Activated CD8-positive, alpha-beta memory T cell treated with anti-CD3 and anti-CD28 coated beads, Interleukin-2, amount 50 U/mL, for 24 hours (primary cell): ENCODE measurements around the gene LCK.
"Not testable (repeated sequence)": the region's sequence is repeated elsewhere in the genome, so short reads cannot be mapped to it uniquely, and the experiment has no call there.

Source experiments
- DNase-seq: peaks from one replicate; pipeline ENCODE4 v3.0.0-alpha.2; 2020; ENCODE audit errors: extremely low read depth

Gene LCK

DNA sequence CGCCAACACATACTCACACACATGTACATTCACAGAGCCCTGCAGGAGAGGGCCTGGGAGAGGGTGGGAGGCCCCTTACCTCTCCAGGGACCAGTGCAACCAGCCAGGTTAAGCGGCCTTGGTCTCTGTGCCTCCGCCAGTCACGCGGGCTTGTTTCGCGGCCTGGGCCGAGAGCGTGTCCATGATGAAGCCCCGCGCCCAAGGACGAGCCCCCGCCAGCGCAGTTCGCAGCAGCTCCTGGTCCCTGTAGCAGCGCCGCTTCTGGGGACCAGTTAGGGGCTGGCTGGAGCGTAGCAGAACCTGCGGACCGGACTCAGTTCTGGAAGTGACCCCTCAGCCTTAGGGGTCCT, 11.3 kb upstream of the LCK start:
- no peak for DNase-seq

DNA sequence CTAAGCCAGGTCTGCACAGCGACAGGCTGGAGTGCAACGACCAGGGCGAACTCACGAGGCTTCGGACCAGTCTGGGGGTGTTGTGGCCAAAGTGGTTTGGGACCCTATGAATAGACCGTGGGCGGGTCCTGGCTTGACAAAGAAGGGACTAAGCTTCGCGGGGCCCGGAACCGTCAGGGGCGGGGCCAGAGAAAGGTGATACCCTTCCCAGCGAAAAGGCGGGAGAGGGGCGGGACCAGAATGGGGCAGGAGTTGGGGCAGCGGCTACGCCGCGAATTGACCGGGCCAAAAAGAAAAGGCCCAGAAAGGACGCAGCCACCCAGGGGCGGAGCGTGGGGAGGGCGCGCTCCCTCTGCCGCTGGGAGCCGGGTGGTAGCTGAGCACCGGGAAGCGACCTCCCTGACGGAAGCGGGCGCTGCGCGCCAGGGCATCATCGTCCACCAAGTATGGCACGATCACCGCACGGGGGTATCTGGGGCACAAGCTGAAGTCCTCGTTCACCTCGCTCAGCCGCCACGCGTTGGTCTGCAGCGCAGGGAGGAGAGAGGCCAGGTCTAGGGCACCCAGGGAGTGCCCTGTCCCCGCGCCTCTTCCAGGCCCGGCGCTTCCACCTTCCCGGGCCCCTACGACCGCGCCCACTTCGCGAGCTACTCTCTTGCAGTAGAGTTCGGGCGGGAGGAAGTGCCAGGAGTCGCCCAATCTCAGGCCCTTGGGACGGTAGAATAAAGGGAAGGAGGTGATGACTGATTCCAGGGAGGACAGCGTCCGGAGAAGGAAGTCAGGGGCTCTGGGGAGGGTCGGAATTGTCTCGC, 10.7 kb upstream of the LCK start:
- DNase-seq: no peak

DNA sequence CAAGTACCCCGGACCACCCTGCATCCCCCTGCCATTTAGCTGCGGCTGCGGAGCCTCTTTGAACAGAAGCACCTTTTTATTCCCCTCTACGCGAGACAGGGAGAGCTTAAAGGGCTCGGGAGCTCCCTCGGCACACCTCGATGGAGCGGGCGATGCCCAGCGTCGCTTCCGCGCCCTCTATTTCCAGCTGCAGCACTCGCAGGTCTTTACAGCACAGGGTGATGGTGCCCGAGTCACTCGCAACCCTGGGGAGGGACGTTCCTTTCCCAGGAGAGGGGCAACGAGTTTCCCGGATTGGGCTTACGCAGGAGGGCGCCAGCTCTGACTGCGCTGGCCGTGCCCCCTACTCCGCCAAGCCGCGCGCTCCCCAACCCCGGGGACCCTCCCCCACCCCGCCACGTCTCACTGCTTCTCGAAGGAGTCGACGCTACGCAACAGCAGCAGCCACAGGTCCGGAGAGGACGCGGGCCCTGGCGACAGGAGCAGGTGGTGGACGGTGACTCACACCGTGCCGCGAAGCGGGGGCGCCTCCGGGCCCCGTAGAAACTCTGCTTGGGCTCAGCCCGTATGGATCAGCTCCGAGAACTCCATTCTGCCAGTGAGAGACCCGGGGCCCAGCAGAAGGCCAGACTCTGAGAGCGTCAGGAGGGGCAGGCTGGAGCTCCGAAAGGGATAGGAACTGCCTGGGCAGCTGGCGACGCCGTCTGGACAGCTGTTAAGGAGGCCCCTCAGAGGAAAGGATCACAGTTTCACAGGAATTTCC, 9.9 kb upstream of the LCK start:
- no peak for DNase-seq

DNA sequence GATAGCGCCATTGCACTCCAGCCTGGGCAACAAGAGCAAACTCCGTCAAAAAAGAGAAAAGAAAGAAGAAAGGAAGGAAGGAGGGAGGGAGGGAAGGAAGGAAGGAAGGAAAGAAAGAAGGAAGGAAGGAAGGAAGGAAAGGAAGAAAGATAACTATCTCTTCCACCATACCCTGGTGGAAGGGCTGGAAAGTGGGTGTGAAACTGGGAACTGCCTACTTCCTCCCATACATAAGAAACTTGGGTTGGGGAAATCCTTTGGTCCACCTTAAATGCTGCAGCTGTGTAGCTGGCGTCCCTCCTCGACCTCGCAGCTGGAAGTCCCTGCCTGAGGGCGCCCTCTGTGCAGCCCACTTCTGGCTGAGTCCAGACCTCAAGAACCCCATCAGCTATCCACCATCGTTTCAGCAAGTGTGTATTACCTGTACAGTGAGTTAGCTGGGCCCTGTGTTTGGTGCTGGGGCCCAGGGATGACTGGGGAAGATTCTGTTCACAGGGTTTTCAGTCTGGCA, 8.7 kb upstream of the LCK start:
- DNase-seq: no peak

DNA sequence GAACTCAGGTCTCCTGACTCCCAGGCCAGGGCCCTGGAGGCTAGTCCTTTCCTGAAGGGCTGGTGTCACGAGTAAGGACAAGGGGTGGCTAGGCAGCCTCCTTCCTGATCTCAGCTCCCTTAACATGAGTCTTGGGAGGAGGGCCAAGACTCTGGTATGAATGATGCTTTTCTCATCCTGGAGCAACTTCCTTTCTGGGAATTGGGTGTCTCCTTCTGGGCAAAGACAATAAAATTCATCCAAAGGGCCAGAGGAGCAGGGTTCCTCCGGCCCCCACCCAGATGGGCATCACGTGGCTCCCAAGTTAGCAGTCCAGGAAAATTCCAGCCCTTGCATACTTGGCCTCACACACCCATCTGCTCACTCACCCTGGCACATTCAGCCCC, 4.2 kb upstream of the LCK start, which contains the start of gene FAM167B:
Gene FAM167B (plus strand): TSS at position 335 of the 386 bp plus-strand sequence. CDS start 200 bp downstream, outside the sequence.
- DNase-seq: no peak

DNA sequence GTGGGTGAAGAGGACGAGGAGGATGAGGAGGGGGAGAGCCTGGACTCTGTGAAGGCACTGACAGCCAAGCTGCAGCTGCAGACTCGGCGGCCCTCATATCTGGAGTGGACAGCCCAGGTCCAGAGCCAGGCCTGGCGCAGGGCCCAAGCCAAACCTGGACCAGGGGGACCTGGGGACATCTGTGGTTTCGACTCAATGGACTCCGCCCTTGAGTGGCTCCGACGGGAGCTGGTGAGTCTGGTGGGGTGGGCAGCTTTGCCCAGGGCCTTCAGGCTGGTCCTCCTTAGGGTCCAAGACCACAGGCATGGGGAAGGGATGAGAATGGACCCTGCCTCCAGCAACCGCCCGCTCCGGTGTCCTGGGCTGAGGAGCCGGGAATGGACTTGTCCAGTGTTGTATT, 3.6 kb upstream of the LCK start:
- DNase-seq: no peak

DNA sequence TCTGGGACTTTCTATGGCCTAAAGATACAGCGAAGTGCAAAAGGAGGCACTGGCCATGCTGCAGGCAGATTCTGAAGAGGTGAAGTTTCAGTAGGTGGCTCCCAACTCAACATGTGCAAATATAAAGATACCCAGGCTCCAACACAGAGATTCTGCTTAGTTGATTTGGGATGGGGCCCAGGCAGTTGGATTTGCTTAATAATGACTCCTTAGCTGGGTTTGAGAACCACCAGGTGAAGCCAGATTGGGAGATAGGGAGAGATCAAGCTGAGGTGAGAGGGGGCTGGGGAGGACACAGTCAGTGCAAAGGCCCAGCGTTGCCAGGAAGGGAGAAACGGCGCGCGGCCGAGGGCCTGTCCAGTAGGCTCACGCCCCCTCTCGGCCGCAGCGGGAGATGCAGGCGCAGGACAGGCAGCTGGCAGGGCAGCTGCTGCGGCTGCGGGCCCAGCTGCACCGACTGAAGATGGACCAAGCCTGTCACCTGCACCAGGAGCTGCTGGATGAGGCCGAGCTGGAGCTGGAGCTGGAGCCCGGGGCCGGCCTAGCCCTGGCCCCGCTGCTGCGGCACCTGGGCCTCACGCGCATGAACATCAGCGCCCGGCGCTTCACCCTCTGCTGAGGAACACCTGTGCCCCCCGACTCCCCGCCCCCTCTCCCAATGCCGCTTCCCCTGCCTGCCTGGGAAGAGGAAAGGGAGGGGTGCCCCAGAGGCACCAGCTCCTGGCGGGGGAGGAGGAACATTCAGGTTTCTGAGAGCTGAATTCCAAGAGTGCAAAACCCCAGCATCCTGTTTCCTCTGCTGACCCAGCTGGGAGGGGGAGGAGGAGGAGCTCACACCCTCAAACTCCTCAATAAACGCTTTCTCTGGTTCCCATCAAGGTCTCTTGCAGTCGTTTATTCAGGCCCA, 2.8 kb upstream of the LCK start:
- peak; percentile 51 for DNase-seq

DNA sequence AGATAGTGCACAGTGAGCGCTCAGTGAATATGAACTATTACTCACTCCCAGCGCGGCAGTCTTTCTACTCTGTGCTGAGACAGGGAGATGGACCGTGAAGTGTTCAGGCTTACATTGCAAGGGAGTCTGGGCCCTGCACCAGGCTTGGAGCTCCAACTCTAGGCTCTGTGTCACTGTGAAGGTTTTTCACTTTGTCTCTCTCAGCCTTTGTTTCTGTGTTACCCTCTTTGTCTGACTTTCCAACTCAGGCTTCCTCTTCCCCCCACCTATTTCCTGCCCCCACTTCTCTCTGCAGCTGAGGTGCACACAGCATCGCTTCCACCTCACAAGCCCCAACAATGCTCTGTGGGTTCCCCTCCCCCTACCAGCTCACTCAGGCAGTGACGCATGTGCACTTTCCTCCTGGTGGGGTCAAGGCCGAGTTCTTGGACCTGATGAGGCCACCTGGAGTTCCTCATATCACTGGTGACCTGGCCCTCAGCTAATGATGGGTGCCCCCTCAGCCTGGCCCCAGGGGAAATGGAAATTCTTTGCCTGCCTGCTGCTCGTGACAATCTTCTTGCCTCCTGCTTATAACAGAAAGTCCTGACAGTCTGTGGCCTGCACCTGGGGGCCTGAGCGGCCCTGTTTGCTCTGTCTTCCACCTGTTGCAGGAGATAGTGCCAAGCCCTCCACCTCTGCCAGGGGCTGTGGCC, 1.1 kb upstream of the LCK start:
- DNase-seq: peak; percentile 65

DNA sequence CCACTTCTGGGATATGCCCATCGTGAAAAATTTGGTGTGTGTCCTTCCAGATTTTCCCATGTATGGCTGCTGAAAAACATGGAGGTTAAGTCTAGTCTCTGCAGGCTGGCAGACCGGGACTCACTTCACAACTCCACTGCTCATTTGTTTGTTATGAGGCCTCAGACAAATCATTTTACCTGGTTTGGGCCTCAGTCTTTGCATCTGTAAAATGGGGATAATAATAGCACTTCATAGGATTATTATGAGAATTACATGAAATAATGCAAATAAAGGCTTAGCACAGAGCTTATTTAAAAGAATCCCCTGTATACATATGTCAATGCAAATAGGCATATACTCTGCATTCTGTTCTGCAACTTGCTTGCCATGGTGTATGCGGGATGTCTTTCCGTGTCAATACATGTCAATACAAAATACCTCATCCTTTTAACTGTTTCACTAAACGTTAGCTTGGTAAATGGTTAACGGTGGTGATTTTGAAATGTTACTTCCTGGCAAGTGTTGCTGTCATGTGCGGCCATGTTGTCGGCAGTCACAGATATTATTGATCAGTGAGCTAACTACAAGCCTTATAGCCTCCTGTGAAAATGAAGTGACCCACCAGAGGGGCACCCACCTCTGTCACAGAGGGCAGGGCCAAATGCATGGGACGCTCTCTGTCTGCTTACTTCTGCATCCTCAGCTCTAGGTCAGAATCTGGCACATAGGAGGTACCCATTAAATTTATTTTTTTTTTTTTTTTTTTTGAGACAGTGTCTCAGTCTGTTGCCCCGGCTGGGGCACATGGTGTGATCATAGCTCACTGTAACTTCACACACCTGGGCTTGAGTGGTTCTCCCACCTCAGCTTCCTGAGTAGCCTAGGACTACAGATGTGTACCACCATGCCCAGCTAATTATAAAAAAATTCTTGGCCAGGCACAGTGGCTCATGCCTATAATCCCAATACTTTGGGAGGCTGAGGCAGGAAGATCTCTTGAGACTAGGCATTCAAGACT, 4.3 kb downstream of the LCK start:
- no peak for DNase-seq

DNA sequence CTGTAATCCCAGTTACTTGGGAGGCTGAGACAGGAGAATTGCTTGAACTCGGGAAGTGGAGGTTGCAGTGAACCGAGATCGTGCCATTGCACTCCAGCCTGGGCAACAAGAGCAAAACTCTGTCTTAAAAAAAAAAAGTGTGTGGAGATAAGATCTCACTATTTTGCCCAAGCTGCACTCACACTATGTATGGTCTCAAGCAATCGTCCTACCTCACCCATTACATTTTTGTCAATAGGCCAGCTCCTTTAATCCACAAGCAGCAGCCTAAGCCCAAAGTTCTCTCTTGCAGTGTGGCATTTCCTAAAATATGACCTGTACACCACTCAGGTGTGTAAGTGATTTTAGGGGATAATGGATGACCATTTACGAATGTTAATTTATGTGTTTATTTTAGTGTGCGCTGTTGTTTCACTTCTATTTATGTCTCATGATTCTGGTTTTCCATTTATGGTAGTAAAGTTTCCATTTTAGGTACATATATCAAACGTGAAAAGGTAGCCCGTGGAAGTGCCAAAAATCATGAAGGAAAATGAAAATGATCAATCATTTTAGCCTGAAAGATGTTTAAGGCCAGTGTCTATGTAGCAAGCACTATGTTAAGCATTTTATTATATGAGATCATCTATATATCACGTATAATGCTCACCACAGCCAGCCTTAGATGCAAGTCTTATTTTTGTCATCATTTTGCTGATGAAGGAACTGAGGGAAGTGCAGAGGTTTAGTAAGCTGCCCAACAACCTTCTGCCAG, 5.6 kb downstream of the LCK start:
- DNase-seq: no peak

DNA sequence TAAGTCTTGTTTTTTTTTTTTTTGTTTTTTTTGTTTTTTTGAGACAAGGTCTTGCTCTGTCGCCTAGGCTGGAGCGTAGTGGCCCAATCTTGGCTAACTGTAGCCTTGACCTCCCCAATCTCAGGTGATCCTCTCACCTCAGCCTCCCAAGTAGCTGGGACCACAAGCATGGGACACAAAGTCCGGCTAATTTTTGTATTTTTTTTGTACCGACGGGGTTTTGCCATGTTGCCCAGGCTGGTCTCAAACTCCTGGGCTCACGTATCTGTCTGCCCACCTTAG, 6.1 kb downstream of the LCK start:
- DNase-seq: no peak

DNA sequence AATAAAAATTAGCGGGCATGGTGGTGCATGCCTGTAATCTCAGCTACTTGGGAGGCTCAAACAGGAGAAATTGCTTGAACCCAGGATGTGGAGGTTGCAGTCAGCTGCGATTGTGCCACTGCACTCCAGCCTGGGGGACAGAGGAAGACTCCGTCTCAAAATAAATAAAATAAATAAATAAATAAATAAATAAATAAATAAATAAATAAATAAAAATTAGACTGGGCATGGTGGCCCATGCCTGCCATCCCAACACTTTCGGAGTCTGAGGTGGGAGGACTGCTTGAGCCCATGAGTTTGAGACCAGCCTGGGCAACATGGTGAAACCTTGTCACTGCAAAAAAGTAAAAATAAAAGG, 12.2 kb downstream of the LCK start:
- not testable (repeated sequence) for DNase-seq

DNA sequence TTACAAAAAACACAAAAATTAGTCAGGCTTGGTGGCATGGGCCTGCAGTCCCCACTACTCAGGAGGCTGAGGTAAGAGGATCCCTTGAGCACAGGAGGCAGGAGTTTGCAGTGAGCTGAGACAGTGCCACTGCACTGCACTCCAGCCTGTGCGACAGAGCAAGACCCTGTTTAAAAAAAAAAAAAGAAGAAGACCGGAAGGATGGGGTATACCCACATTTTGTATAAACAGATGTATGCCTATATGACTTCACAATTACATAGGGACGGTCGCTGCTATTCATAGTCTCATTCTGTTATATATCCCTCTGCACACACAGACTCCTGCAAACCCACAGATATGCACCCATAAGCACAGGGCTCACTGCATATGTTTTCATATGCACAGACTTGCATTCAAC, 12.7 kb downstream of the LCK start:
- no peak for DNase-seq

DNA sequence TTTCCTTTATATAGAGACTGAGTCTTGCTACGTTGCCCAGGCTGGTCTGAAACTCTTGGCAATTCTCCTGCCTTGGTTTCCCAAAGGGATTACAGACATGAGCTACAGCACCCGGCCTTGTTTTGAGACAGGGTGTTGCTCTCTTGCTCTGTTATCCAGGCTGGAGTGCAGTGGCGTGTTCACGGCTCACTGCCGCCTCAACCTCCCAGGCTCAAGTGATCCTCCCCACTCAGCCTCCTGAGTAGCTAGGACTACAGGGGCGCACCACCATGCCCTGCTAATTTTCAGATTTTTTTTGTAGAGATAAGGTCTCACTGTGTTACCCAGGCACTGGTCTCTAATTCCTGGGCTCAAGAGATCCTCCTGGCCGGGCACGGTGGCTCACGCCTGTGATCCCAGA, 14.8 kb downstream of the LCK start:
- DNase-seq: no peak

DNA sequence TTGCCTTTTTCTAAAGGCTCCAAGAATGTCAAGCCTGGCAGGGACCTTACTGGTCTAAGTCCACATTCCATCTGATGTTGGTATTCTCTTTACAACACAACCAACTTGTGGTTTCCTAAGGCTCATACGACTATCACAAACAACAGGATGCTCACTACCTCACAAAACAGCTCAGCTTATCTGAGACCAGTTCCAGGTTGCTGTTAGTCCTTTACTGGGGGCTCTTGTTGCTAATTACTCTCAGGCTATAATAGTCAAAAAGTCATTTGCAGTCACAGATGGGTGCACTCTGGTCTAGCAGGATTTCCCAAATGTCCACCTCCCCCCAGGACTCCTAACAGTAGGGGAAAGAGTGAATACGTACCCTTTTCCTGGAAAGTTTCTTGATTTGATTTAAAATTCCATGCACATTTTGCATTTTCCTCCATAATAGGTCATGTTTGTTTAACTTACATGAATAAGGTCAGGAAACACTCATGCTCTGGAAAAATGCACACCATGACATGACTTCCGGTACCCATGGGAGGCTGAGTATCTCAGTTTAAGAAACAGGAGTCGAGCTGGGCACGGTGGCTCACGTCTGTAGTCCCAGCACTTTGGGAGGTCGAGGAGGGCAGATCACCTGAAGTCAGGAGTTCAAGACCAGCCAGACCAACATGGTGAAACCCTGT, 16.0 kb downstream of the LCK start:
- no peak for DNase-seq

DNA sequence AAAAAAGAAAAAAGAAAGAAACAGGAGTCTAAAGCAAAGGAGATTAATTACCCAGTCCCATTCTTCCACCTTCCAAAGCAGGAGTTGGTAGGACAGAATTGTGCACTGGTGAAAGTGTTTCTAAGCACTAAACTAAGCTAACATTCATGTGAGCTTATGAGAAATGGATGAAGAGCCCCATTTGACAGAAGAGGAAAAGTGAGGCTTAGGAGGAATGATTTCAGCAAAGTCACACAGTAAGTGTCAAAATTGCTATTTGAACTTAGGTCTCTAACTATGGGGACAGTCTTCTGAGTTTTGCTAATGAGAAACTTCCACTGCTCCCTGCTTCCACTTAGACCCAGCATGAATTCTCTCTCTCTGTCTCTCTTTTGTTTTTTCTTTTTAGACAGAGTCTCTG, 18.7 kb downstream of the LCK start:
- no peak for DNase-seq

DNA sequence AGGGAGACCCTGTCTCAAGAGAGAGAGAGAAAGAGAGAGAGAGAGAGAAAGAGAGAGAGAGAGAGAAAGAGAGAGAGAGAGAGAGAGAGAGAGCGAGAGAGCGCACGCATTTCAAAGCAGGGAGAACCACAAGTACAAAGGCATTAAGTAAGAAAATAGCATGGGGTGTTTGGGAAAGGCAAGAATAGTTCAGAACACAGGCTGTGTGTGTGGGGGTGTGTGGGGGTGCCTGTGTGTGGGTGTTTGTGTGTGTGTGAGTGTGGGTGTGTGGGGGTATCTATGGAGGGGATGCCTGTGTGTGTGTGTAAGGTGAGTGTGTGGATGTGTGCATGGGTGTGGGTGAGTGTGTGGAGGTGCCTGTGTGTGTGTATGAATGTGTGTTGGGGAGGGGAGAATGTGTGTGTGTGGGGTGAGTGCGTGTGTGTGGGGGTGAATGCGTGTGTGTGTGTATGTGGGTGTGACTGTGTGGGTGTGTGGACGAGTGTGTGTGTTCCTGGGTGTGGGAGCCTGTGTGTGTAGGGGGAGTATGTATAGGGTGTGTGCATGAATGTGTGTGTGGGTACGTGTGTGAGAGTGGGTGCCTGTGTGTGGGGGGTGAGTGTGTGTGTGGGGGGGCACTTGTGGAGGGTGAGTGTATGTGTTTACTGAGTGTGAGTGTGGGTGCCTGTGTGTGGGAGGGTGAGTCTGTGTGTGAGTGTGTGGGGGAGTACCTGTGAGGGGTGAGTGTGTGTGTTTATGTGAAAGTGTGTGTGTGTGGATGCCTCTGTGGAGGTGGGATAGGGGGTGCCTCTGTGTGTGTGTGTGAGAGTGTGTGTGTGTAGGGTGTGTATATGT, 21.7 kb downstream of the LCK start:
- DNase-seq: no peak
